RWPE2 (cell line): ENCODE measurements around the gene TMEM184A.
A peak's percentile ranks its signal among the peaks of the same experiment; 100 is the strongest.

Source experiments
- ATAC-seq: fragments of 200-7000 bp; cut with Tn5 transposase; 3 replicates; pipeline ENCODE4 v1.9.1; 2021; ENCODE audit warnings: low read depth
- DNase-seq: peaks from one replicate; pipeline ENCODE4 v3.0.0-alpha.2; 2020; ENCODE audit warnings: low spot score
- H3K27ac ChIP-seq: fragments of 450-650 bp; 2 replicates; pipeline ENCODE4 v1.5.1; 2017; ENCODE audit warnings: mild to moderate bottlenecking; ENCODE audit not compliant: poor library complexity, severe bottlenecking
- H3K27me3 ChIP-seq: fragments of 250-450 bp; sonication (Bioruptor Pico); 2 replicates; pipeline ENCODE4 v1.5.1; 2021; ENCODE audit warnings: mild to moderate bottlenecking, moderate library complexity; ENCODE audit not compliant: insufficient read depth, poor library complexity, severe bottlenecking
- H3K36me3 ChIP-seq: fragments of 250-450 bp; sonication (Bioruptor Pico); 2 replicates; pipeline ENCODE4 v1.5.1; 2020; ENCODE audit warnings: low read depth, mild to moderate bottlenecking, moderate library complexity
- H3K4me1 ChIP-seq: fragments of 250-450 bp; sonication (Bioruptor Pico); 2 replicates; pipeline ENCODE4 v1.5.1; 2021; ENCODE audit warnings: mild to moderate bottlenecking, moderate library complexity; ENCODE audit not compliant: insufficient read depth, poor library complexity, severe bottlenecking
- H3K4me3 ChIP-seq: fragments of 250-450 bp; sonication (Bioruptor Pico); 2 replicates; pipeline ENCODE4 v1.5.1; 2021; ENCODE audit warnings: mild to moderate bottlenecking, moderate library complexity; ENCODE audit not compliant: severe bottlenecking
- H3K9me3 ChIP-seq: fragments of 250-450 bp; sonication (Bioruptor Pico); 2 replicates; pipeline ENCODE4 v1.5.1; 2021; ENCODE audit warnings: mild to moderate bottlenecking, moderate library complexity; ENCODE audit not compliant: severe bottlenecking
- CTCF ChIP-seq: fragments of 450-650 bp; IDR thresholded peaks from one replicate; pipeline ENCODE4 v1.5.1; 2017; ENCODE audit warnings: mild to moderate bottlenecking, moderate library complexity; ENCODE audit not compliant: poor library complexity, severe bottlenecking

Gene TMEM184A

GRCh38 chr7:1560620-1561031 lies 4.6 kb upstream of the TMEM184A start:
- Histone ChIP-seq H3K9me3 (no peaks in the 10 kb centered on the region), H3K27ac (peak overlapping the region; percentile 48), H3K4me3 (no peak overlapping the region), H3K36me3 (no peaks in the 10 kb centered on the region), H3K4me1 (peaks cover 30% of the 10 kb centered on the region), H3K27me3 (no peaks in the 10 kb centered on the region)
- TF ChIP-seq CTCF = no peak
- DNase-seq = no peak
- no peak for ATAC-seq

GRCh38 chr7:1559626-1560590 lies 3.9 kb upstream of the TMEM184A start:
- H3K27me3 ChIP-seq = no peaks in the 10 kb centered on the region
- H3K27ac ChIP-seq = peak overlapping the region; percentile 48
- H3K9me3 ChIP-seq = no peaks in the 10 kb centered on the region
- peaks cover 35% of the 10 kb centered on the region for H3K4me1 ChIP-seq
- H3K36me3 ChIP-seq = no peaks in the 10 kb centered on the region
- TF ChIP-seq CTCF = no peak
- DNase-seq = peak; percentile 78
- ATAC-seq = peak; percentile 50
- H3K4me3 ChIP-seq = no peak overlapping the region

- Histone ChIP-seq H3K36me3 (no peaks in the 10 kb centered on the region), H3K4me3 (no peak overlapping the region), H3K9me3 (no peaks in the 10 kb centered on the region), H3K4me1 (peaks cover 30% of the 10 kb centered on the region), H3K27me3 (no peaks in the 10 kb centered on the region), H3K27ac (peak overlapping the region; percentile 48)
- DNase-seq (peak; percentile 62), ATAC-seq (no peak)
- TF ChIP-seq CTCF = no peak
Measured at GRCh38 chr7:1558841-1559625, 3.0 kb upstream of the TMEM184A start.

GRCh38 chr7:1558181-1558811 lies 2.3 kb upstream of the TMEM184A start:
- Histone ChIP-seq H3K4me3 (no peak overlapping the region), H3K27me3 (no peaks in the 10 kb centered on the region), H3K9me3 (no peaks in the 10 kb centered on the region), H3K27ac (no peak overlapping the region), H3K4me1 (peaks cover 30% of the 10 kb centered on the region), H3K36me3 (no peaks in the 10 kb centered on the region)
- ATAC-seq (no peak), DNase-seq (peak; percentile 68)
- TF ChIP-seq CTCF = no peak
